ENCODE data around the gene MYRF.

The MYRF gene

GRCh38 chr11:61733120-61733978 is 19.1 kb upstream of the MYRF start:
- no peak overlapping the region for H3K4me2 ChIP-seq (ENCODE audit: low read length)
- H3K36me3 ChIP-seq (ENCODE audit: control insufficient read depth, low read length): no peaks in the 10 kb centered on the region
- TF ChIP-seq CTCF (IDR thresholded peaks at IDR 0.05; ENCODE audit: low read depth, low read length, poor library complexity, severe bottlenecking): peak; percentile 98
- TF ChIP-seq EZH2phosphoT487 (IDR thresholded peaks at IDR 0.05; ENCODE audit: borderline replicate concordance, low read length): no peak
- H3K4me3 ChIP-seq (ENCODE audit: low read length): no peak overlapping the region
- no peaks in the 10 kb centered on the region for H3K79me2 ChIP-seq (ENCODE audit: control insufficient read depth, low read length)
- no peaks in the 10 kb centered on the region for H3K9me2 ChIP-seq (replicated peaks; ENCODE audit: control insufficient read depth, low read length)
- no peaks in the 10 kb centered on the region for H4K20me1 ChIP-seq (ENCODE audit: control insufficient read depth, insufficient read depth, low read depth, low read length)
- H3K9me3 ChIP-seq (ENCODE audit: control insufficient read depth, insufficient read depth, low read length): no peaks in the 10 kb centered on the region
- no peaks in the 10 kb centered on the region for H3F3A ChIP-seq (ENCODE audit: control insufficient read depth, insufficient read depth)
- peaks cover 4% of the 10 kb centered on the region; the same call in 1 of the 2 replicates for H3K27me3 ChIP-seq (ENCODE audit: control insufficient read depth, low read length)
- H3K27ac ChIP-seq (ENCODE audit: low read depth, low read length): no peak overlapping the region
- no peaks in the 10 kb centered on the region for H3K4me1 ChIP-seq (ENCODE audit: control insufficient read depth, low read length)

GRCh38 chr11:61734767-61735166 is 17.7 kb upstream of the MYRF start:
- Histone ChIP-seq H3K4me1 (ENCODE audit: control insufficient read depth, low read length) (no peaks in the 10 kb centered on the region), H4K20me1 (ENCODE audit: control insufficient read depth, insufficient read depth, low read depth, low read length) (no peaks in the 10 kb centered on the region), H3K27me3 (ENCODE audit: control insufficient read depth, low read length) (peaks cover 4% of the 10 kb centered on the region; the same call in 1 of the 2 replicates), H3F3A (ENCODE audit: control insufficient read depth, insufficient read depth) (no peaks in the 10 kb centered on the region), H3K4me2 (ENCODE audit: low read length) (no peak overlapping the region), H3K9me2 (replicated peaks; ENCODE audit: control insufficient read depth, low read length) (no peaks in the 10 kb centered on the region), H3K4me3 (ENCODE audit: low read length) (no peak overlapping the region), H3K79me2 (ENCODE audit: control insufficient read depth, low read length) (no peaks in the 10 kb centered on the region), H3K36me3 (ENCODE audit: control insufficient read depth, low read length) (no peaks in the 10 kb centered on the region), H3K9me3 (ENCODE audit: control insufficient read depth, insufficient read depth, low read length) (no peaks in the 10 kb centered on the region), H3K27ac (ENCODE audit: low read depth, low read length) (no peak overlapping the region)
- no peak for TF ChIP-seq CTCF (IDR thresholded peaks at IDR 0.05; ENCODE audit: low read depth, low read length, poor library complexity, severe bottlenecking)

GRCh38 chr11:61735391-61735790 is 17.0 kb upstream of the MYRF start:
- H3K9me2 ChIP-seq (replicated peaks; ENCODE audit: control insufficient read depth, low read length): no peaks in the 10 kb centered on the region
- no peak for TF ChIP-seq CTCF (IDR thresholded peaks at IDR 0.05; ENCODE audit: low read depth, low read length, poor library complexity, severe bottlenecking)
- H3F3A ChIP-seq (ENCODE audit: control insufficient read depth, insufficient read depth): no peaks in the 10 kb centered on the region
- peaks cover 4% of the 10 kb centered on the region; the same call in 1 of the 2 replicates for H3K27me3 ChIP-seq (ENCODE audit: control insufficient read depth, low read length)
- H3K36me3 ChIP-seq (ENCODE audit: control insufficient read depth, low read length): no peaks in the 10 kb centered on the region
- H3K79me2 ChIP-seq (ENCODE audit: control insufficient read depth, low read length): no peaks in the 10 kb centered on the region
- H4K20me1 ChIP-seq (ENCODE audit: control insufficient read depth, insufficient read depth, low read depth, low read length): no peaks in the 10 kb centered on the region
- H3K4me1 ChIP-seq (ENCODE audit: control insufficient read depth, low read length): no peaks in the 10 kb centered on the region
- no peak overlapping the region for H3K27ac ChIP-seq (ENCODE audit: low read depth, low read length)
- no peak overlapping the region for H3K4me3 ChIP-seq (ENCODE audit: low read length)
- H3K4me2 ChIP-seq (ENCODE audit: low read length): no peak overlapping the region
- no peaks in the 10 kb centered on the region for H3K9me3 ChIP-seq (ENCODE audit: control insufficient read depth, insufficient read depth, low read length)
